Stimulated activated CD4-positive, alpha-beta T cell treated with anti-CD3 and anti-CD28 coated beads, Interleukin-1b, Interleukin-23, amount 100 ng/mL, for 48 hours (primary cell): ENCODE results near the gene NMNAT2.

Experiments
- DNase-seq: peaks from one replicate; pipeline ENCODE4 v3.0.0-alpha.2; 2020

NMNAT2 gene

GRCh38 chr1:183233113-183233512 is 185.1 kb downstream of the NMNAT2 start:
- no peak for DNase-seq

GRCh38 chr1:183231545-183231944 is 186.6 kb downstream of the NMNAT2 start:
- no peak for DNase-seq

GRCh38 chr1:183230413-183230812 is 187.8 kb downstream of the NMNAT2 start:
- DNase-seq = no peak

GRCh38 chr1:183228347-183229220 is 189.6 kb downstream of the NMNAT2 start:
- no peak for DNase-seq

GRCh38 chr1:183227422-183228346 is 190.5 kb downstream of the NMNAT2 start:
- peak; percentile 34 for DNase-seq

- DNase-seq = no peak
These were observed 191.2 kb downstream of the NMNAT2 start for GRCh38 chr1:183226963-183227362.

- DNase-seq = no peak
These were observed 191.8 kb downstream of the NMNAT2 start for GRCh38 chr1:183226361-183226760.

- DNase-seq = no peak
These were observed 194.7 kb downstream of the NMNAT2 start for GRCh38 chr1:183223467-183223866.

- no peak for DNase-seq
These were observed 195.3 kb downstream of the NMNAT2 start for GRCh38 chr1:183222909-183223308.

GRCh38 chr1:183219616-183220009 is 198.6 kb downstream of the NMNAT2 start:
- no peak for DNase-seq

- DNase-seq = no peak
These were observed 199.1 kb downstream of the NMNAT2 start for GRCh38 chr1:183218971-183219615.

GRCh38 chr1:183218027-183218618 is 200.1 kb downstream of the NMNAT2 start:
- DNase-seq = no peak

- DNase-seq = no peak
These were observed 202.2 kb downstream of the NMNAT2 start for GRCh38 chr1:183215936-183216335.

GRCh38 chr1:183215076-183215720 is 203.0 kb downstream of the NMNAT2 start:
- DNase-seq = no peak

- no peak for DNase-seq
These were observed 203.9 kb downstream of the NMNAT2 start for GRCh38 chr1:183214021-183214970.

- no peak for DNase-seq
These were observed 205.3 kb downstream of the NMNAT2 start for GRCh38 chr1:183212870-183213269.

GRCh38 chr1:183210681-183211080 is 207.5 kb downstream of the NMNAT2 start:
- DNase-seq = no peak

- no peak for DNase-seq
These were observed 208.5 kb downstream of the NMNAT2 start for GRCh38 chr1:183209533-183210158.

- DNase-seq = no peak
These were observed 211.6 kb downstream of the NMNAT2 start for GRCh38 chr1:183206538-183207122.

GRCh38 chr1:183205196-183205781 is 212.9 kb downstream of the NMNAT2 start:
- no peak for DNase-seq
